SK-N-SH treated with all-trans-retinoic acid at 6 μM for 48 hours (cell line): Measurements from ENCODE around the gene ACOXL.

Experiments
- ARNTL ChIP-seq: fragments of 450-650 bp; formaldehyde crosslinking; IDR thresholded peaks from 2 replicates; pipeline ENCODE4 v1.5.0; 2020; ENCODE audit warnings: low read depth, mild to moderate bottlenecking, moderate library complexity, borderline replicate concordance
- GLIS3 ChIP-seq: fragments of 250-450 bp; sonication (Bioruptor Pico); IDR thresholded peaks from 2 replicates; pipeline ENCODE4 v1.5.0; 2020; ENCODE audit warnings: mild to moderate bottlenecking, moderate library complexity
- POU6F1 ChIP-seq: fragments of 250-450 bp; sonication (Bioruptor Pico); IDR thresholded peaks from 2 replicates; pipeline ENCODE4 v1.8.0; 2021; ENCODE audit warnings: low read depth, mild to moderate bottlenecking, moderate library complexity, borderline replicate concordance
- ZFP30 ChIP-seq: fragments of 450-650 bp; formaldehyde crosslinking; IDR thresholded peaks from 2 replicates; pipeline ENCODE4 v1.5.0; 2022; ENCODE audit warnings: mild to moderate bottlenecking, moderate library complexity

- TF ChIP-seq ARNTL (CRISPR knock-in tag) (no peak), ZFP30 (CRISPR knock-in tag) (no peak), POU6F1 (CRISPR knock-in tag) (no peak), GLIS3 (no peak)
These were observed 292.9 kb downstream of the ACOXL start for GRCh38 chr2:111025288-111025687.
